ENCODE results near the gene OR52B2. TPM values are rescaled to one million over a fixed set of nuclear protein-coding genes. Genes with fewer than 3 reads are reported as not detected.

Gene OR52B2
- total RNA-seq, 2 donors from 2014 or later, result not detected

GRCh38 chr11:6204706-6205105 lies 34.6 kb upstream of the OR52B2 start:
- no peaks in the 10 kb centered on the region for H3K27me3 ChIP-seq
- no peaks in the 10 kb centered on the region for H3K4me1 ChIP-seq
- WGBS, 2 donors, result 94 to 100% methylated on average over 1 of the region's 1 CpG
- H3K27ac ChIP-seq, result no peak overlapping the region
- DNase-seq, result no peak
- H3K9me3 ChIP-seq, result no peaks in the 10 kb centered on the region
- no peak overlapping the region for H3K4me3 ChIP-seq
- no peaks in the 10 kb centered on the region for H3K36me3 ChIP-seq (replicated peaks in 1 of 2; ENCODE audit: insufficient read depth in 1 of 2, low read depth in 2 of 2)
- intact Hi-C loops (cut with DNase I), result no loop called here
- no peak for ATAC-seq
- TF ChIP-seq CTCF (IDR thresholded peaks at IDR 0.05) (no peak), POLR2A (IDR thresholded peaks at IDR 0.05) (no peak)

- no peaks in the 10 kb centered on the region for H3K36me3 ChIP-seq (replicated peaks in 1 of 2; ENCODE audit: insufficient read depth in 1 of 2, low read depth in 2 of 2)
- H3K27me3 ChIP-seq, result no peaks in the 10 kb centered on the region
- no peaks in the 10 kb centered on the region for H3K4me1 ChIP-seq
- no peak overlapping the region for H3K4me3 ChIP-seq
- TF ChIP-seq CTCF (IDR thresholded peaks at IDR 0.05) (no peak), POLR2A (IDR thresholded peaks at IDR 0.05) (no peak)
- no peak overlapping the region for H3K27ac ChIP-seq
- DNase-seq (no peak), ATAC-seq (no peak)
- WGBS, 2 donors, result 57 to 80% methylated on average over 3 of the region's 3 CpGs
- no peaks in the 10 kb centered on the region for H3K9me3 ChIP-seq
- intact Hi-C loops (cut with DNase I), result no loop called here
Observed at GRCh38 chr11:6203327-6203726, 33.2 kb upstream of the OR52B2 start.

- intact Hi-C loops (cut with DNase I), result no loop called here
- no peaks in the 10 kb centered on the region for H3K27me3 ChIP-seq
- no peak for DNase-seq
- H3K9me3 ChIP-seq, result no peaks in the 10 kb centered on the region
- H3K36me3 ChIP-seq (replicated peaks in 1 of 2; ENCODE audit: insufficient read depth in 1 of 2, low read depth in 2 of 2), result no peaks in the 10 kb centered on the region
- 84 to 91% methylated on average over 1 of the region's 1 CpG for WGBS, 2 donors
- no peak overlapping the region for H3K4me3 ChIP-seq
- ATAC-seq, result no peak
- TF ChIP-seq CTCF (IDR thresholded peaks at IDR 0.05), result no peak
- TF ChIP-seq POLR2A (IDR thresholded peaks at IDR 0.05), result no peak
- no peaks in the 10 kb centered on the region for H3K4me1 ChIP-seq
- no peak overlapping the region for H3K27ac ChIP-seq
Observed at GRCh38 chr11:6202041-6202440, 31.9 kb upstream of the OR52B2 start.

- H3K4me1 ChIP-seq, result no peaks in the 10 kb centered on the region
- ATAC-seq (no peak), DNase-seq (no peak)
- TF ChIP-seq CTCF (IDR thresholded peaks at IDR 0.05) (no peak), POLR2A (IDR thresholded peaks at IDR 0.05) (no peak)
- H3K27ac ChIP-seq, result no peak overlapping the region
- no peak overlapping the region for H3K4me3 ChIP-seq
- no peaks in the 10 kb centered on the region for H3K27me3 ChIP-seq
- H3K9me3 ChIP-seq, result no peaks in the 10 kb centered on the region
- intact Hi-C loops (cut with DNase I), result no loop called here
- 65 to 78% methylated on average over 2 of the region's 2 CpGs for WGBS, 2 donors
- no peaks in the 10 kb centered on the region for H3K36me3 ChIP-seq (replicated peaks in 1 of 2; ENCODE audit: insufficient read depth in 1 of 2, low read depth in 2 of 2)
Observed at GRCh38 chr11:6201481-6201880, 31.4 kb upstream of the OR52B2 start.

- Histone ChIP-seq H3K4me3 (no peak overlapping the region), H3K9me3 (no peaks in the 10 kb centered on the region), H3K27me3 (no peaks in the 10 kb centered on the region), H3K36me3 (replicated peaks in 1 of 2; ENCODE audit: insufficient read depth in 1 of 2, low read depth in 2 of 2) (no peaks in the 10 kb centered on the region), H3K4me1 (no peaks in the 10 kb centered on the region), H3K27ac (no peak overlapping the region)
- peak in 1 of 4 donors; percentile 73 for DNase-seq
- intact Hi-C loops (cut with DNase I), result no loop called here
- TF ChIP-seq CTCF (IDR thresholded peaks at IDR 0.05) (no peak), POLR2A (IDR thresholded peaks at IDR 0.05) (no peak)
- WGBS, 2 donors, result 58 to 82% methylated on average over 4 of the region's 4 CpGs
- no peak for ATAC-seq
Observed at GRCh38 chr11:6200975-6201374, 30.8 kb upstream of the OR52B2 start.

Data from body of pancreas (tissue), 4 donors.